HUES64 (cell line): Measurements from ENCODE around the gene IL11.
A peak's percentile ranks its signal among the peaks of the same experiment; 100 is the strongest.

Experiments used
- H3K27ac ChIP-seq: 2 replicates; pipeline ENCODE4 v1.7.0; 2013; ENCODE audit warnings: low read depth, low read length, inconsistent platforms
- H3K27me3 ChIP-seq: 2 replicates; pipeline ENCODE4 v1.6.1; 2013; ENCODE audit warnings: mild to moderate bottlenecking, low read length; ENCODE audit not compliant: insufficient read depth
- H3K36me3 ChIP-seq: 2 replicates; pipeline ENCODE4 v1.6.1; 2013; ENCODE audit warnings: mild to moderate bottlenecking, low read length; ENCODE audit not compliant: insufficient read depth
- H3K4me1 ChIP-seq: 2 replicates; pipeline ENCODE4 v1.6.1; 2013; ENCODE audit warnings: mild to moderate bottlenecking, low read length, moderate library complexity; ENCODE audit not compliant: insufficient read depth
- H3K4me3 ChIP-seq: 2 replicates; pipeline ENCODE4 v1.5.1; 2013; ENCODE audit warnings: mild to moderate bottlenecking, low read length, moderate library complexity
- H3K9ac ChIP-seq: 2 replicates; pipeline ENCODE4 v1.6.1; 2013; ENCODE audit warnings: mild to moderate bottlenecking, low read depth, low read length
- H3K9me3 ChIP-seq: 2 replicates; pipeline ENCODE4 v1.6.1; 2013; ENCODE audit warnings: low read depth, low read length; ENCODE audit not compliant: insufficient read depth
- whole genome bisulfite sequencing: fragments of 150-250, 120-280 bp; methylation state at CpG from one replicate; pipeline ENCODE4 v1.1.7; 2013; ENCODE audit warnings: missing lambda C conversion rate; 5-methylcytosine and 5-hydroxymethylcytosine counted together

IL11 gene

DNA sequence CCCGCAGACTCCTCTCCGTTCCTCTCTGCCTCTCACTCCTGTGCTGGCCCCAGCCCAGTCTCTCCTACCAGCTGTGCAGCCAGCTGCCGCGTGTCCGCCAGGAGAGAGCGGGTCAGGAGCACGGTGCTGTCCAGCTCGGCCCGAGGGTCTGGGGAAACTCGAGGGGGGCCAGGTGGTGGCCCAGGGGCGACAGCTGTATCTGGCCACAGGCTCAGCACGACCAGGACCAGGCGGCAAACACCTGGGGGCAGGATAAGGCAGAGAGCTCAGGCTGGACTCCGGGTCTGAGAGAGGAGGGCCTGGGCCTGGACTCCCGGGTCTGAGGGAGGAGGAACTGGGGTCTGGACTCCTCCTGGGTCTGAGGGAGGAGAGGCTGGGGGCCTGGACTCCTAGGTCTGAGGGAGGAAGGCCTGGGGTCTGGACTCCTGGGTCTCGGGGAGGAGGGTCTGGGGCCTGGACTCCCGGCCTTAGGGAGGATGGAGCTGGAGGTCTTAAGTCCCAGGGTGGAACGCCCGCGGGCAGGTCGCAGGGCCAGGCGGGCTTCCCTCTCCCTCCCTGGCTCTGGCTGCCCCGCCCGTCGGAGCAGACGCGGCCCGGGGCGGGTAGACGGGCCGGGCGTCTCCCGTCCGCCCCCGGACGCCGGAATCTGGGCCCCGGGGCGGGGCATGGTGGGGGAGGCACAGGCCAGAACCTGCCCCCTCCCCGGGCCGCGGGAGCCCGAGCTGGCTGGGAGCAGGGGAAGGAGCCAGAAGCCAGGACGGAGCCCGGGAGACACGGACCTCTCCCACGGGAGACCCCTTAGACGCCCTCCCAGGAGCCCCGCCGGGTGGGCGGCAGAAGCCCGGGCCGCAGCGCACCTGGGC is 1.3 kb downstream of the IL11 start:
- Histone ChIP-seq H3K27ac (no peak overlapping the region), H3K4me3 (peak overlapping the region; percentile 54), H3K9me3 (no peaks in the 10 kb centered on the region), H3K9ac (peak overlapping the region; percentile 36), H3K36me3 (no peaks in the 10 kb centered on the region), H3K4me1 (peaks cover 15% of the 10 kb centered on the region), H3K27me3 (peaks cover 47% of the 10 kb centered on the region)
- 14% methylated on average over 54 of the region's 54 CpGs for WGBS

- WGBS: 90% methylated on average over 16 of the region's 16 CpGs
- Histone ChIP-seq H3K9me3 (no peaks in the 10 kb centered on the region), H3K4me1 (peaks cover 9% of the 10 kb centered on the region; the same call in 1 of the 2 replicates), H3K9ac (no peak overlapping the region), H3K36me3 (no peaks in the 10 kb centered on the region), H3K4me3 (no peak overlapping the region), H3K27ac (no peak overlapping the region), H3K27me3 (peaks cover 41% of the 10 kb centered on the region)
Measured at GRCh38 chr19:55368106-55368505, 2.2 kb downstream of the IL11 start.

DNA sequence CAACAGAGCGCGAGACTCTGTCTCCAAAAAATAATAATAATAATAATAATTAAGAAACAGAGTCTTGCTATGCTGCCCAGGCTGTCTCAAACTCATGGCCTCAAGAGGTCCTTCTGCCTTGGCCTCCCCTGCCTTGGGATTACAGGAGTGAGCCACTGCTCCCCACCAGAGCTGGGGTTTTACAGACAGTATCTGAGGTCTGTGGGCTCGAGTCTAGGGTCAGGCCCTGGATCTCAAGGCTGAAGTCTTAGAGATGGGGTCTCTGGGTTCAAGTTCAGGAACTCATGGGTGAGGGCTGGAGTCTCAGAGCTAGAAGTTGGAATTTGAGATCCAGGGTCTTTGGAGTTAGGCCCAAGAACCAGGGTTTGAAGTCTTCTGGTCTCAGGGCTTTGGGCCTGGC is 3.5 kb downstream of the IL11 start:
- WGBS: 89% methylated on average over 1 of the region's 3 CpGs
- Histone ChIP-seq H3K4me1 (peaks cover 5% of the 10 kb centered on the region; the same call in 1 of the 2 replicates), H3K36me3 (no peaks in the 10 kb centered on the region), H3K4me3 (no peak overlapping the region), H3K9ac (no peak overlapping the region), H3K27me3 (peaks cover 30% of the 10 kb centered on the region), H3K27ac (no peak overlapping the region), H3K9me3 (no peaks in the 10 kb centered on the region)

GRCh38 chr19:55365964-55366363 is 4.3 kb downstream of the IL11 start:
- H3K9ac ChIP-seq: no peak overlapping the region
- peaks cover 22% of the 10 kb centered on the region for H3K27me3 ChIP-seq
- H3K27ac ChIP-seq: no peak overlapping the region
- WGBS: 86% methylated on average over 19 of the region's 19 CpGs
- H3K9me3 ChIP-seq: no peaks in the 10 kb centered on the region
- peaks cover 5% of the 10 kb centered on the region; the same call in 1 of the 2 replicates for H3K4me1 ChIP-seq
- no peak overlapping the region for H3K4me3 ChIP-seq
- no peaks in the 10 kb centered on the region for H3K36me3 ChIP-seq

DNA sequence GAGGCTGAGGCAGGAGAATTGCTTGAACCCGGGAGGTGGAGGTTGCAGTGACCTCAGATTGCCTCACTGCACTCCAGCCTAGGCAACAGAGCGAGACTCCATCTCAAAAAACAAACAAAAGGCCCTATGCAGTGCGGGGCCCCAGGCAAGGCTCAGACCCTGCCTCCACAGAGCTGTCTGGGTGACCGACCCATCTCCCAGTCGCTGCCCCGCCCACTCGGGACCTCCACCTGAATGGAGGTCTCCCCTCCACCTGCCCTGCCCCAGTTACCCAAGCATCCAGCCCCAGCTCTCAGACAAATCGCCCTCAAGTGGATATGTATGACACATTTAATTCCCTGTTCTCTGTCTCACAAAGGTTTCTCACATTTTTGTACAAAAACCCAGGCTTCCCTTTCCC is 5.0 kb downstream of the IL11 start:
- no peak overlapping the region for H3K9ac ChIP-seq
- H3K36me3 ChIP-seq: no peaks in the 10 kb centered on the region
- H3K4me1 ChIP-seq: peaks cover 5% of the 10 kb centered on the region; the same call in 1 of the 2 replicates
- H3K9me3 ChIP-seq: no peaks in the 10 kb centered on the region
- 79% methylated on average over 8 of the region's 8 CpGs for WGBS
- H3K4me3 ChIP-seq: no peak overlapping the region
- H3K27me3 ChIP-seq: peaks cover 16% of the 10 kb centered on the region
- no peak overlapping the region for H3K27ac ChIP-seq

- Histone ChIP-seq H3K4me3 (no peak within 1 kb of the TSS), H3K27ac (no peak within 1 kb of the TSS), H3K9me3 (no peaks in the 10 kb centered on the region), H3K4me1 (no peaks in the 10 kb centered on the region), H3K36me3 (no peaks in the 10 kb centered on the region), H3K27me3 (peaks cover 4% of the 10 kb centered on the region), H3K9ac (no peak within 1 kb of the TSS)
- WGBS: 67% methylated on average over 27 of the region's 27 CpGs
Measured at GRCh38 chr19:55362990-55363716, 7.1 kb downstream of the IL11 start, which contains the start of gene GARIN5B. TSS of gene GARIN5B (minus strand) at chr19:55363260. CDS start at chr19:55363066, 194 bp downstream.

DNA sequence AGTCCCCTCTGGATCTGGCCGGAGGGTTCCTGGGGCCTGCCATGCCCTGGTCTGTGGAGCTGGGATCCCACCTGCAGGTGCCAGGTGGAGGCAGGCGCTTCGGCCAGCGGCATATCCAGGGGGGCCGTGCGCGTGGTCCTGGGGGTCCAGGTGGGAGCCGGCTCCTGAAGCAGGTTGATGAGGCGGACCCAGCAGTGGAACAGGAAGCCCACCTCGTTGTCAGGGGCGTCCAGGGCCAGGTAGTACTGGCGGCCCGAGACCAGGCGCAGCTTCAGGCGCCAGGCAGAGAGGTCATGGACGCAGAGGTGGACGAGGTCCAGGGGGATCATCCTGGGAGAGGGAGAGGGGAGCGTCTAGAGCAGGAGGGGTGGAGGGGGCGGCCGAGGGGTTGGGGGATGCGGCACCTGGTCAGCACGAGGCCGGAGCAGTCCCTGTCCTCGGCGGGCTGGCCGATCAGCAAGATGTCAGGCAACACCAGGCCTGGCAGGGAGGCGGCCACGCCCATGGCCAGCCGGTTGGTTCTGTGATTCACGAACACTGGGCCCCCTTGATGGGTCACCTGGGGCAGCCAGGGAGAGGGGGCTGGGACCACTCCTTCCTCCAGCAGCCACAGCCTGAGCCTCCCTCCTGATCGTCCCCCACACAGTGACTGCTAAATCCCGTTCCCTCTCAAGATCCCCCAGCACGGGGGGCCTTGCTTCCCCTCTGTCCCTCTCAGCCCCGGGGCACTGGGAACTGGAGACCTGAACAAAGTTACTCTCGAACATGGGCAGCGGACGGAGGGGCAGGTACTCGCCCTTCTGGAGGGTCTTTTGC is 7.9 kb downstream of the IL11 start:
- H3K27me3 ChIP-seq: peaks cover 2% of the 10 kb centered on the region; the same call in 1 of the 2 replicates
- H3K4me1 ChIP-seq: no peaks in the 10 kb centered on the region
- H3K9me3 ChIP-seq: no peaks in the 10 kb centered on the region
- no peaks in the 10 kb centered on the region for H3K36me3 ChIP-seq
- no peak overlapping the region for H3K4me3 ChIP-seq
- no peak overlapping the region for H3K9ac ChIP-seq
- no peak overlapping the region for H3K27ac ChIP-seq
- 73% methylated on average over 38 of the region's 38 CpGs for WGBS

- H3K9ac ChIP-seq: no peak overlapping the region
- peaks cover 11% of the 10 kb centered on the region for H3K27me3 ChIP-seq
- no peak overlapping the region for H3K27ac ChIP-seq
- H3K4me3 ChIP-seq: no peak overlapping the region
- H3K36me3 ChIP-seq: no peaks in the 10 kb centered on the region
- no peaks in the 10 kb centered on the region for H3K4me1 ChIP-seq
- no peaks in the 10 kb centered on the region for H3K9me3 ChIP-seq
- WGBS: 85% methylated on average over 16 of the region's 16 CpGs
Measured at GRCh38 chr19:55360902-55361301, 9.4 kb downstream of the IL11 start.

GRCh38 chr19:55358943-55359908 is 11.0 kb downstream of the IL11 start:
- H3K27ac ChIP-seq: no peak overlapping the region
- peaks cover 23% of the 10 kb centered on the region for H3K27me3 ChIP-seq
- H3K36me3 ChIP-seq: no peaks in the 10 kb centered on the region
- H3K9me3 ChIP-seq: no peaks in the 10 kb centered on the region
- no peak overlapping the region for H3K9ac ChIP-seq
- H3K4me1 ChIP-seq: no peaks in the 10 kb centered on the region
- WGBS: 89% methylated on average over 31 of the region's 32 CpGs
- H3K4me3 ChIP-seq: no peak overlapping the region

GRCh38 chr19:55358493-55358892 is 11.8 kb downstream of the IL11 start:
- H3K27ac ChIP-seq: no peak overlapping the region
- no peak overlapping the region for H3K4me3 ChIP-seq
- no peaks in the 10 kb centered on the region for H3K4me1 ChIP-seq
- no peak overlapping the region for H3K9ac ChIP-seq
- WGBS: 92% methylated on average over 19 of the region's 19 CpGs
- H3K27me3 ChIP-seq: peaks cover 28% of the 10 kb centered on the region
- no peaks in the 10 kb centered on the region for H3K36me3 ChIP-seq
- H3K9me3 ChIP-seq: no peaks in the 10 kb centered on the region
